Measurements from ENCODE around the gene EHMT1. TPM values are rescaled to one million over a fixed set of nuclear protein-coding genes. Genes with fewer than 3 reads are reported as not detected.

The EHMT1 gene
- polyA plus RNA-seq, 1 of the 3 experiments (the other 2 are of a cell fraction): 39.5 TPM

DNA sequence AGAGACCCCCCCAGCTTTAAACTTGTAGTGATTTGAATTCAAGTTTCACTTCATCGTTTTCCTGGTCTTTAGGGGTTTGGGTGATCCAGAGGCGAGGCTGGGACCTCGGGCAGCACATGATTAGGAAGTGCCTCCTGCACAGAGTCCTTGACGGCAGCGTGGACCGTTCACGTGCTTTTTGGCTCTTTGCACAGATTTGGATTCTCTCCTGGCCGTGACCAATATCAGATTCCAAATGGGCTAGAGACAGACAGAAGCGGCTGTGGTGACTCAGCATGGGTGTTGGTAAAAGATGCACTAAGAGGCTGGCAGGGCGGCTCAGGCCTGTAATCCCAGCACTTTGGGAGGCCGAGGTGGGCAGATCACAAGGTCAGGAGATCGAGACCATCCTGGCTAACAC, 141.6 kb downstream of the EHMT1 start:
- H3K79me2 ChIP-seq (ENCODE audit: insufficient read depth): peaks cover 18% of the 10 kb centered on the region
- no peaks in the 10 kb centered on the region for H4K20me1 ChIP-seq (ENCODE audit: insufficient read depth)
- H3K9me3 ChIP-seq: no peaks in the 10 kb centered on the region
- no peak for TF ChIP-seq POLR2AphosphoS5 (IDR thresholded peaks at IDR 0.05; ENCODE audit: low read depth, low read length)
- H2AFZ ChIP-seq (ENCODE audit: low read depth): no peak overlapping the region
- ChIA-PET CTCF (interaction anchor here (0.6 kb wide), 1 partner anchor 10 kb away, joined by 3 read pairs; no protein-coding TSS in a partner anchor), POLR2A (no interaction called here)
- H3F3A ChIP-seq (replicated peaks; ENCODE audit: insufficient read depth): no peaks in the 10 kb centered on the region
- H3K27ac ChIP-seq (ENCODE audit: low read depth in 2 of 2, low read length in 1 of 2): no peak overlapping the region
- WGBS (ENCODE audit: low lambda C conversion rate): 94% methylated on average over 12 of the region's 12 CpGs
- H3K4me1 ChIP-seq (ENCODE audit: control insufficient read depth in 1 of 2, insufficient read depth in 2 of 2, low read depth in 1 of 2, low read length in 1 of 2): peaks cover 0 to 10% of the 10 kb centered on the region in 2 experiments; a peak in 1 of 4 replicates
- H3K9me2 ChIP-seq: no peaks in the 10 kb centered on the region
- H3K36me3 ChIP-seq (replicated peaks in 1 of 2; ENCODE audit: control insufficient read depth in 1 of 2, insufficient read depth in 2 of 2, low read length in 1 of 2): peaks cover 19 to 57% of the 10 kb centered on the region in 2 experiments
- H3K9ac ChIP-seq: no peak overlapping the region
- no peaks in the 10 kb centered on the region for H3K27me3 ChIP-seq (ENCODE audit: insufficient read depth)
- no peak overlapping the region for H3K4me2 ChIP-seq
- no peak overlapping the region for H3K4me3 ChIP-seq (ENCODE audit: low read depth in 2 of 2, low read length in 1 of 2)
- no peak for DNase-seq

DNA sequence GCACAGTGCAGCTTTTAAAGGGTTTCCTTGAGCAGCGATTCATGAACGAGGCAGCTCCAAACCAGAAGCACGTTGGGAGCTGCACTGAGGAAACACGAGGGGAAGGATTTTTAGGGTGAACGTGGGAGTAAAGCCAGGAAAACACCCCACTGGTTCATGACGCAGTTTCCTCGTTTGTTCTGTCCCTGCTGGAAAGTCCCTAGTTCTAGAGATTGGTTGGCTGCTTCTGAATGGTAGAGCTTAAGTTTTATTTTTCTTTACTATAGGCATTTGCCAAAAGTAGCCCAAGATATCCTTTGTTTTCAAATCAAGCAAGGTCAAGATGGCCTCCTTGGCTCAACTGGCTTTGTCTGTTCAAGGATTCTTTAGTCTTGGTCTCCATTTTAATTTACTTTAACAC, 142.2 kb downstream of the EHMT1 start:
- H3K9me2 ChIP-seq: no peaks in the 10 kb centered on the region
- ChIA-PET CTCF (no interaction called here), POLR2A (no interaction called here)
- H3K4me1 ChIP-seq (ENCODE audit: control insufficient read depth in 1 of 2, insufficient read depth in 2 of 2, low read depth in 1 of 2, low read length in 1 of 2): peaks cover 0 to 10% of the 10 kb centered on the region in 2 experiments; a peak in 1 of 4 replicates
- DNase-seq: no peak
- H3K79me2 ChIP-seq (ENCODE audit: insufficient read depth): peaks cover 12% of the 10 kb centered on the region
- peaks cover 20 to 54% of the 10 kb centered on the region in 2 experiments for H3K36me3 ChIP-seq (replicated peaks in 1 of 2; ENCODE audit: control insufficient read depth in 1 of 2, insufficient read depth in 2 of 2, low read length in 1 of 2)
- H2AFZ ChIP-seq (ENCODE audit: low read depth): no peak overlapping the region
- H3K4me3 ChIP-seq (ENCODE audit: low read depth in 2 of 2, low read length in 1 of 2): no peak overlapping the region
- H4K20me1 ChIP-seq (ENCODE audit: insufficient read depth): no peaks in the 10 kb centered on the region
- H3F3A ChIP-seq (replicated peaks; ENCODE audit: insufficient read depth): no peaks in the 10 kb centered on the region
- no peak overlapping the region for H3K4me2 ChIP-seq
- 97% methylated on average over 7 of the region's 7 CpGs for WGBS (ENCODE audit: low lambda C conversion rate)
- TF ChIP-seq EZH2phosphoT487 (IDR thresholded peaks at IDR 0.05; ENCODE audit: borderline replicate concordance, low read depth) (no peak), TAF1 (IDR thresholded peaks at IDR 0.05; ENCODE audit: borderline replicate concordance, low read depth, low read length) (no peak), ELF1 (IDR thresholded peaks at IDR 0.05) (no peak), YY1 (IDR thresholded peaks at IDR 0.05; ENCODE audit: low read depth) (no peak), RXRA (IDR thresholded peaks at IDR 0.05; ENCODE audit: borderline replicate concordance, low read depth) (no peak), SIN3A (IDR thresholded peaks at IDR 0.05; ENCODE audit: borderline replicate concordance, low read depth, low read length) (no peak), GABPA (IDR thresholded peaks at IDR 0.05; ENCODE audit: low read depth) (no peak), TEAD4 (IDR thresholded peaks at IDR 0.05; ENCODE audit: borderline replicate concordance, insufficient read depth) (no peak), FOXJ3 (CRISPR knock-in tag; IDR thresholded peaks at IDR 0.05) (no peak), RAD21 (IDR thresholded peaks at IDR 0.05; ENCODE audit: low read length) (no peak), SMC3 (IDR thresholded peaks at IDR 0.05; ENCODE audit: low read depth, low read length) (no peak), TCF12 (IDR thresholded peaks at IDR 0.05) (no peak)
- TF ChIP-seq, protein P1, sequence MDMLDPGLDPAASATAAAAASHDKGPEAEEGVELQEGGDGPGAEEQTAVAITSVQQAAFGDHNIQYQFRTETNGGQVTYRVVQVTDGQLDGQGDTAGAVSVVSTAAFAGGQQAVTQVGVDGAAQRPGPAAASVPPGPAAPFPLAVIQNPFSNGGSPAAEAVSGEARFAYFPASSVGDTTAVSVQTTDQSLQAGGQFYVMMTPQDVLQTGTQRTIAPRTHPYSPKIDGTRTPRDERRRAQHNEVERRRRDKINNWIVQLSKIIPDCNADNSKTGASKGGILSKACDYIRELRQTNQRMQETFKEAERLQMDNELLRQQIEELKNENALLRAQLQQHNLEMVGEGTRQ (IDR thresholded peaks at IDR 0.05; ENCODE audit: borderline replicate concordance, low read depth, low read length): no peak
- TF ChIP-seq, protein P2, sequence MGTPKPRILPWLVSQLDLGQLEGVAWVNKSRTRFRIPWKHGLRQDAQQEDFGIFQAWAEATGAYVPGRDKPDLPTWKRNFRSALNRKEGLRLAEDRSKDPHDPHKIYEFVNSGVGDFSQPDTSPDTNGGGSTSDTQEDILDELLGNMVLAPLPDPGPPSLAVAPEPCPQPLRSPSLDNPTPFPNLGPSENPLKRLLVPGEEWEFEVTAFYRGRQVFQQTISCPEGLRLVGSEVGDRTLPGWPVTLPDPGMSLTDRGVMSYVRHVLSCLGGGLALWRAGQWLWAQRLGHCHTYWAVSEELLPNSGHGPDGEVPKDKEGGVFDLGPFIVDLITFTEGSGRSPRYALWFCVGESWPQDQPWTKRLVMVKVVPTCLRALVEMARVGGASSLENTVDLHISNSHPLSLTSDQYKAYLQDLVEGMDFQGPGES (IDR thresholded peaks at IDR 0.05; ENCODE audit: low read depth, low read length): no peak
- TF ChIP-seq, protein P3, sequence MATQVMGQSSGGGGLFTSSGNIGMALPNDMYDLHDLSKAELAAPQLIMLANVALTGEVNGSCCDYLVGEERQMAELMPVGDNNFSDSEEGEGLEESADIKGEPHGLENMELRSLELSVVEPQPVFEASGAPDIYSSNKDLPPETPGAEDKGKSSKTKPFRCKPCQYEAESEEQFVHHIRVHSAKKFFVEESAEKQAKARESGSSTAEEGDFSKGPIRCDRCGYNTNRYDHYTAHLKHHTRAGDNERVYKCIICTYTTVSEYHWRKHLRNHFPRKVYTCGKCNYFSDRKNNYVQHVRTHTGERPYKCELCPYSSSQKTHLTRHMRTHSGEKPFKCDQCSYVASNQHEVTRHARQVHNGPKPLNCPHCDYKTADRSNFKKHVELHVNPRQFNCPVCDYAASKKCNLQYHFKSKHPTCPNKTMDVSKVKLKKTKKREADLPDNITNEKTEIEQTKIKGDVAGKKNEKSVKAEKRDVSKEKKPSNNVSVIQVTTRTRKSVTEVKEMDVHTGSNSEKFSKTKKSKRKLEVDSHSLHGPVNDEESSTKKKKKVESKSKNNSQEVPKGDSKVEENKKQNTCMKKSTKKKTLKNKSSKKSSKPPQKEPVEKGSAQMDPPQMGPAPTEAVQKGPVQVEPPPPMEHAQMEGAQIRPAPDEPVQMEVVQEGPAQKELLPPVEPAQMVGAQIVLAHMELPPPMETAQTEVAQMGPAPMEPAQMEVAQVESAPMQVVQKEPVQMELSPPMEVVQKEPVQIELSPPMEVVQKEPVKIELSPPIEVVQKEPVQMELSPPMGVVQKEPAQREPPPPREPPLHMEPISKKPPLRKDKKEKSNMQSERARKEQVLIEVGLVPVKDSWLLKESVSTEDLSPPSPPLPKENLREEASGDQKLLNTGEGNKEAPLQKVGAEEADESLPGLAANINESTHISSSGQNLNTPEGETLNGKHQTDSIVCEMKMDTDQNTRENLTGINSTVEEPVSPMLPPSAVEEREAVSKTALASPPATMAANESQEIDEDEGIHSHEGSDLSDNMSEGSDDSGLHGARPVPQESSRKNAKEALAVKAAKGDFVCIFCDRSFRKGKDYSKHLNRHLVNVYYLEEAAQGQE (IDR thresholded peaks at IDR 0.05; ENCODE audit: low read depth, low read length): no peak
- no peak overlapping the region for H3K27ac ChIP-seq (ENCODE audit: low read depth in 2 of 2, low read length in 1 of 2)
- H3K9me3 ChIP-seq: no peaks in the 10 kb centered on the region
- no peaks in the 10 kb centered on the region for H3K27me3 ChIP-seq (ENCODE audit: insufficient read depth)
- H3K9ac ChIP-seq: no peak overlapping the region
